Measurements from ENCODE around the gene GRIK1. TPM values are rescaled to one million over a fixed set of nuclear protein-coding genes. Genes with fewer than 3 reads are reported as not detected.

The GRIK1 gene
- total RNA-seq, 1 donor from 2014 or later = not detected

GRCh38 chr21:29817450-29817849, 122.3 kb downstream of the GRIK1 start:
- TF ChIP-seq, protein P1, sequence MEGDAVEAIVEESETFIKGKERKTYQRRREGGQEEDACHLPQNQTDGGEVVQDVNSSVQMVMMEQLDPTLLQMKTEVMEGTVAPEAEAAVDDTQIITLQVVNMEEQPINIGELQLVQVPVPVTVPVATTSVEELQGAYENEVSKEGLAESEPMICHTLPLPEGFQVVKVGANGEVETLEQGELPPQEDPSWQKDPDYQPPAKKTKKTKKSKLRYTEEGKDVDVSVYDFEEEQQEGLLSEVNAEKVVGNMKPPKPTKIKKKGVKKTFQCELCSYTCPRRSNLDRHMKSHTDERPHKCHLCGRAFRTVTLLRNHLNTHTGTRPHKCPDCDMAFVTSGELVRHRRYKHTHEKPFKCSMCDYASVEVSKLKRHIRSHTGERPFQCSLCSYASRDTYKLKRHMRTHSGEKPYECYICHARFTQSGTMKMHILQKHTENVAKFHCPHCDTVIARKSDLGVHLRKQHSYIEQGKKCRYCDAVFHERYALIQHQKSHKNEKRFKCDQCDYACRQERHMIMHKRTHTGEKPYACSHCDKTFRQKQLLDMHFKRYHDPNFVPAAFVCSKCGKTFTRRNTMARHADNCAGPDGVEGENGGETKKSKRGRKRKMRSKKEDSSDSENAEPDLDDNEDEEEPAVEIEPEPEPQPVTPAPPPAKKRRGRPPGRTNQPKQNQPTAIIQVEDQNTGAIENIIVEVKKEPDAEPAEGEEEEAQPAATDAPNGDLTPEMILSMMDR (IDR thresholded peaks at IDR 0.05; ENCODE audit: unreplicated experiment) = no peak
- Mint-ChIP-seq H3K27ac (ENCODE audit: unreplicated experiment) (no peak overlapping the region), H3K36me3 (ENCODE audit: low read depth, unreplicated experiment) (no peaks in the 10 kb centered on the region), H3K27me3 (ENCODE audit: unreplicated experiment) (no peaks in the 10 kb centered on the region), H3K4me3 (ENCODE audit: unreplicated experiment) (no peak overlapping the region), H3K4me1 (ENCODE audit: unreplicated experiment) (peaks cover 2% of the 10 kb centered on the region), H3K9me3 (ENCODE audit: unreplicated experiment) (no peaks in the 10 kb centered on the region)
- DNase-seq (ENCODE audit: low spot score) = no peak

DNA sequence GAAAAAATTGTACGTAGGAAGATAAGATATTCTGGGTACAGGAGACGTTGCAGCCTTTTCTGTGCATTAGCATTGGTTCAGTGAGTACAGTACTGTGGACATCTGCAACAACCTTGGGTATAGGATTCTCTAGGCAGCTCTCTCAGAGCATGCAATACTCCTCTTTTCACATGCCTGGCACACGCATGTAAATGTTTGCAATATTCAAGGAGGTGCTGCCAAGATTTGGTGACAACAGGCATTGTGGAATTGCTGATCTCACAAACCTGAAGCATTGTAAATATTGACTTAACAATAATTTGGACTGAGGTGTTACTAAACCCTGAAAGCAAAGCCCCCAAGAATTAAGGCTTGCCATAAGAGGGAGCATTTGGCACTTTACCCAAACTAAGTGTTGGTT, 126.8 kb downstream of the GRIK1 start:
- TF ChIP-seq, protein P1 (IDR thresholded peaks at IDR 0.05; ENCODE audit: unreplicated experiment) = no peak
- no peaks in the 10 kb centered on the region for H3K9me3 Mint-ChIP-seq (ENCODE audit: unreplicated experiment)
- H3K4me1 Mint-ChIP-seq (ENCODE audit: unreplicated experiment) = peaks cover 2% of the 10 kb centered on the region
- no peaks in the 10 kb centered on the region for H3K36me3 Mint-ChIP-seq (ENCODE audit: low read depth, unreplicated experiment)
- no peaks in the 10 kb centered on the region for H3K27me3 Mint-ChIP-seq (ENCODE audit: unreplicated experiment)
- no peak for DNase-seq (ENCODE audit: low spot score)
- H3K27ac Mint-ChIP-seq (ENCODE audit: unreplicated experiment) = no peak overlapping the region
- H3K4me3 Mint-ChIP-seq (ENCODE audit: unreplicated experiment) = no peak overlapping the region

DNA sequence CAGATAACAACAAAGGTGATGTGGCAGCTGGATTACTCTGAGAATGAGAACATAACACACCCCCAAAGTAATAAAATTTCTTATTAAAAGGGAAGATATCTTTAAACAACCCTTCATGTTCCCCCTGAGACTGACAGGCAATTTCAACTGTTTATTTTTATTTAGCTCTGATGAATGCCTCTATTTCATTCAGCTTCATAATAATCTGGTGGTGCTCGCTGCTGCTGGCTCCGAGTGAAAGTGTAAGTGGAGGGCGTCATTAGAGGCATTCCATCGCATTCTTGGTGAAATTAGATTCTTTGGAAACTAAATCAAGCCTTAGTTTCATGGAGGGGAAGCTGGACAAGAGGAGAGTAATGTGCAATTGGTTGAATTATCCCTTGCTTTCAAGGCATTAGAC, 128.9 kb downstream of the GRIK1 start:
- peaks cover 2% of the 10 kb centered on the region for H3K4me1 Mint-ChIP-seq (ENCODE audit: unreplicated experiment)
- no peaks in the 10 kb centered on the region for H3K36me3 Mint-ChIP-seq (ENCODE audit: low read depth, unreplicated experiment)
- no peaks in the 10 kb centered on the region for H3K27me3 Mint-ChIP-seq (ENCODE audit: unreplicated experiment)
- H3K9me3 Mint-ChIP-seq (ENCODE audit: unreplicated experiment) = no peaks in the 10 kb centered on the region
- TF ChIP-seq, protein P1 (IDR thresholded peaks at IDR 0.05; ENCODE audit: unreplicated experiment) = no peak
- DNase-seq (ENCODE audit: low spot score) = no peak
- no peak overlapping the region for H3K27ac Mint-ChIP-seq (ENCODE audit: unreplicated experiment)
- H3K4me3 Mint-ChIP-seq (ENCODE audit: unreplicated experiment) = no peak overlapping the region

- TF ChIP-seq, protein P1 (IDR thresholded peaks at IDR 0.05; ENCODE audit: unreplicated experiment) = no peak
- Mint-ChIP-seq H3K4me1 (ENCODE audit: unreplicated experiment) (peaks cover 2% of the 10 kb centered on the region), H3K27me3 (ENCODE audit: unreplicated experiment) (no peaks in the 10 kb centered on the region), H3K9me3 (ENCODE audit: unreplicated experiment) (no peaks in the 10 kb centered on the region), H3K36me3 (ENCODE audit: low read depth, unreplicated experiment) (no peaks in the 10 kb centered on the region), H3K4me3 (ENCODE audit: unreplicated experiment) (no peak overlapping the region), H3K27ac (ENCODE audit: unreplicated experiment) (no peak overlapping the region)
- no peak for DNase-seq (ENCODE audit: low spot score)
Observed at GRCh38 chr21:29808153-29808552, 131.6 kb downstream of the GRIK1 start.

DNA sequence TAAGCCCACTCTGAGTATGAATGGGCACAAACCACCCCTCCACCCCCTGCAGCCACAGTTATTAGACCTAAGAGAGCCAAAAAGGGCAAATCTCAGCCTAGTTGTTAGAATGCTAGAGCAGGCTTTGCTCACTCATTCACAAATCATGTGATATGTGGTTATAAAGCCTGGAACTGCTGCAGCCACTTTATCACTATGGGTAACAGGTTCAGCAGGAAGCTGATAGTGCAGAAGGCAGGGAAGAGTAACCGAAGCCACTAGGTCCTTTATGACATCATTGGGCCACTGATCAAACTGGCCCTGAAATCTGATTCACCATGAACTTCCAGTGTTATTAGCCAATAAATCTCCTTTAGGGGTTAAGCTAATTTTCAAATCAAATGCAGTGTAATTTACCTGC, 134.7 kb downstream of the GRIK1 start:
- Mint-ChIP-seq H3K4me1 (ENCODE audit: unreplicated experiment) (peaks cover 8% of the 10 kb centered on the region), H3K4me3 (ENCODE audit: unreplicated experiment) (no peak overlapping the region), H3K27ac (ENCODE audit: unreplicated experiment) (no peak overlapping the region), H3K27me3 (ENCODE audit: unreplicated experiment) (no peaks in the 10 kb centered on the region), H3K36me3 (ENCODE audit: low read depth, unreplicated experiment) (no peaks in the 10 kb centered on the region), H3K9me3 (ENCODE audit: unreplicated experiment) (no peaks in the 10 kb centered on the region)
- DNase-seq (ENCODE audit: low spot score) = no peak
- TF ChIP-seq, protein P1 (IDR thresholded peaks at IDR 0.05; ENCODE audit: unreplicated experiment) = no peak
